Renal cortex interstitium (tissue), 11 donors: Measurements from ENCODE around the gene MRPL53. TPM values are rescaled to one million over a fixed set of nuclear protein-coding genes. Genes with fewer than 3 reads are reported as not detected.

Experiments
- DNase-seq, 11 donors: peaks; one replicate each; pipeline ENCODE4 v3.0.0-alpha.2; 2013; ENCODE audit warnings: low read depth in 9 of 11, low spot score in 4 of 11; ENCODE audit errors: extremely low read depth in 1 of 11
- polyA plus RNA-seq, 3 donors: library from polyadenylated mRNA; unstranded; fragments of 120-200 nt; gene quantifications; one replicate each; pipeline ENCODE4 v1.2.1, GENCODE V29; 2013; ENCODE audit not compliant: insufficient read length in 3 of 3

Gene MRPL53
- polyA plus RNA-seq, 3 donors = 34.3 to 70.2 (median 65.9) TPM

GRCh38 chr2:74441170-74441689 is 31.2 kb downstream of the MRPL53 start:
- DNase-seq = no peak

GRCh38 chr2:74440378-74441169 is 31.9 kb downstream of the MRPL53 start:
- DNase-seq = peak in 10 of 11 donors; percentile 74 to 93 (median 88)

- peak in 3 of 11 donors; percentile 49 to 62 (median 60) for DNase-seq
These were observed 32.6 kb downstream of the MRPL53 start for GRCh38 chr2:74439803-74440377.

- DNase-seq = no peak
These were observed 33.1 kb downstream of the MRPL53 start for GRCh38 chr2:74439373-74439772.

GRCh38 chr2:74438248-74438647 is 34.2 kb downstream of the MRPL53 start:
- DNase-seq = no peak

- no peak for DNase-seq
These were observed 35.4 kb downstream of the MRPL53 start for GRCh38 chr2:74436848-74437695.

GRCh38 chr2:74436111-74436805 is 36.2 kb downstream of the MRPL53 start:
- DNase-seq = no peak

GRCh38 chr2:74430502-74430901 is 42.0 kb downstream of the MRPL53 start:
- no peak for DNase-seq

- peak in 1 of 11 donors; percentile 25 for DNase-seq
These were observed 42.7 kb downstream of the MRPL53 start for GRCh38 chr2:74429487-74430451.

GRCh38 chr2:74428675-74429074 is 43.8 kb downstream of the MRPL53 start:
- DNase-seq = no peak

- no peak for DNase-seq
These were observed 44.9 kb downstream of the MRPL53 start for GRCh38 chr2:74427551-74427950.

- DNase-seq = no peak
These were observed 46.2 kb downstream of the MRPL53 start for GRCh38 chr2:74426181-74426758.

GRCh38 chr2:74425523-74425922 is 47.0 kb downstream of the MRPL53 start:
- no peak for DNase-seq

GRCh38 chr2:74424995-74425406 is 47.5 kb downstream of the MRPL53 start:
- DNase-seq = no peak

- DNase-seq = no peak
These were observed 48.1 kb downstream of the MRPL53 start for GRCh38 chr2:74424139-74424992.

- DNase-seq = no peak
These were observed 49.0 kb downstream of the MRPL53 start for GRCh38 chr2:74423231-74424095.
